ENCODE measurements around the gene NPC1L1.
"Not testable (repeated sequence)": the region's sequence is repeated elsewhere in the genome, so short reads cannot be mapped to it uniquely, and the experiment has no call there.

NPC1L1 gene

DNA sequence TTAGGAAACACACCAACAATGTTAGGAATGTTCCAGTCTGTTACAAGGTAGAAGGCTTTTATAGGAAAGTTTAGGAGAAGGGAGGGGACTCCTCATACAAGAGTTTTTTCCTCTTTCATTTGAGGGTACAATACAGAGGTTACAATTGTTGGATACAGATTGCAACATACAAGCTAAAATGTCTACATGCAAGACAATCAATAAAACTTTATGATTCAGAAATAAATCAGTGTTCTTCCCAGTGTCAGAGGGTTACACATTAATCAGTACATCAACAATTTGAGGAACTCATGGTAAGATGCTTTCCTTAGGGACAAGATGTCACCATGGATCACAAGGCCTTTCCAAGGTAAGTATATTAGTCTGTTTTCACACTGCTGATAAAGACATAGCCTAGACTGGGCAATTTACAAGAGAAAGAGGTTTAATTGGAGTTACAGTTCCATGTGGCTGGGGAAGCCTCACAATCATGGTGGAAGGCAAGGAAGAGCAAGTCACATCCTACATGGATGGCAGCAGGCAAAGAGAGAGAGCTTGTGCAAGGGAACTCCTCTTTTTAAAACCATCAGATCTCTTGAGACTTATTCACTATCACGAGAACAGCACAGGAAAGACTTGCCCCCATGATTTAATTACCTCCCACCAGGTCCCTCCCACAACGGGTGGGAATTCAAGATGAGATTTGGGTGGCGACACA is 34.4 kb downstream of the NPC1L1 start:
- DNase-seq, result not testable (repeated sequence)

DNA sequence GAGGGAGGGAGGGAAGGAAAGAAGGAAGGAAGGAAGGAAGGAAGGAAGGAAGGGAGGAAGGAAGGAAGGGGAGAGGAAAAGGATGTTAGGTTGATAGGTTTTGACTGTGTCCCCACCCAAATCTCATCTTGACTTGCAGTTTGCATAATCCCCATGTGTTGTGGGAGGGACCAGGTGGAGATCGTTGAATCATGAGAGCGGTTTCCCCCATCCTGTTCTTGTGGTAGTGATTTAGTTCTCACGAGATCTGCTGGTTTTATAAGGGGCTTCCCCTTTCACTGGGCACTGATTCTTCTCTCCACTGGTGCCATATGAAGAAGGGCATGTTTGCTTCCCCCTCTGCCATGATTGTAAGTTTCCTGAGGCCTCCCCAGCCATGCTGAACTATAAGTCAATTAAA is 35.5 kb downstream of the NPC1L1 start:
- DNase-seq, result no peak

DNA sequence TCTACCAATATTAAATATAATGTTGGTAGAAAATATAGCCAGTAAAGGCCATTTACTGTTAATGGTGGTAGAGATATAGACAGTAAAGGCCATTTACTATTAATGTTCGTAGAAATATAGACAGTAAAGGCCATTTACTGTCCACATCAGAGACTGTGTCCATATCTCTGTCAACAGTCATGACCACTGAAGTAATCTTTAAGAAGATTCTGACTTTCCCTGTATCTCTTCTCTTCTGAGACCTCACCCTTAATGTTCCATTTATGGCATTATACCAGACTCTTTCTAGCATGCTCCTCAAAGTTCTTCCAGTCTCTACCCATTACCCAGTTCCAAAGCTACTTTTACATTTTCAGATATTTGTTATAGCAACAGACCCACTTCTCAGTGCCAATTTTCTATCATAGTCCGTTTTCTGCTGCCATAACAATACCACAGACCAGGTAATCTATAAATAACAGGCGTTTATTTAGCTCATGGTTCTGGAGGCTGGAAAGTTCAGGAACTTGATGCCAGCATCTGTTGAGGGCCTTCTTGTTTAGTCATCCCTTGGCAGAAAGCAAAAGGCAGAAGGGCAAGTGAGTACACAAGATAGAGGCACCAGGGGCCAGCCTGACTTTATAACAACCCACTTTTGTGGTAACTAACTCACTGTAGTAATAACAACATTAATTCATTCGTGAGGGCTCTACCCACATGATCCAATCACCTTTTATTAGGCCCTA is 42.7 kb downstream of the NPC1L1 start:
- no peak for DNase-seq

DNA sequence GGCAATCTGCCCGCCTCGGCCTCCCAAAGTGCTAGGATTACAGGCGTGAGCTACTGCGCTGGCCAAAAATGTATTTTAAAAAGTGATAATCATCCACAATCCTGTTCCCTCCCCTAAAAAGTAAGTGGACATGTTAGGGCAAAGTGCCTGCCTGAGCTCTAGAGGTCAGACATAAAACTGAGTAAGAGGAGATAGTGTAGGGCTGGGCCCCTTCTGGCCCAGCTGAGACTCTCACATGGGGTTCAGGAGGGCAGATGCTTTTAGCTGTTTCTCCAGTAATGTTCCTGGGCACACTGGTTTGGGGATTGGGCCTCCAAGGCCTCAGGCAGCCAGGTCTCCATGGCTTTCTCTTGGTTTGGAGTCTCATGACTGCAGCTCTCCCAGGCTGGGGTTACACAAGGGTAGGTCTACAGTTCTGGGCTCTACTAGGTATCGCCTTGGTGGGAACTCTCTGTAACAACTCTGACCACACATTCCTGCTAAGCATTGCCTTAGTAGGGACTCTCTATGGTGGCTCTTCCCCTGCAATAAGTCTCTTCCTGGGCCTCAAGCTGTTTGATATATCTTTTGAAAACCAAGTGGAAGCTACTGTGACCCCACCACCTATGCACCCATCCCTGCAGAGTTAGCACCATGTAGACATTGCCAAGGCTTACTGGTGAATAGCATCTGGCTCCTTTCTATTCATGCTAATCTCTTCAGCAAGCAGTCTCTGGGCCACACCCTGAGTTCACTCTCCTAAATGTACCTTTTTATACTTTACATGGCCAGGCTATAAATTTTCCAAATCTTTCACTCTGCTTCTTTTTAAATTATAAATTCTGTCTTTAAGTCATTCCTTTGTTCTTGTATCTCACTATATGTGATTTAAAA is 43.7 kb downstream of the NPC1L1 start:
- DNase-seq, result no peak

DNA sequence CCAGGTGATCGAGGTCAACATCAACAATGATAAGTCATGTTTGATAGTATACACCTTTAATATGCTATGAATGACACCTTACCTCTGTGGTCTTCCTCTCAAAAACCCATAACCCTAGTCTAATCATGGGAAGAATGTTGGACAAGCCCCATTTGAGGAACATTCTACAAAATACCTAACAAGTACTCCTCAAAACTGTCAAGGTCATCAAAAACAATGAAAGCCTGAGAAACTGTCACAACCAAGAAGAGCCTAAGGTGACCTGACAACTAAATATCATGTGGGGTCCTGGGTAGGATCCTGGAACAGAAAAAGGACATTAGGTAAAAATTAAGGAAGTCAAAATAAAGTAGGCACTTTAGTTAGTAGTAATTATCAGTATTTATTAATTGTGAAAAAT is 44.7 kb downstream of the NPC1L1 start:
- DNase-seq, result no peak

DNA sequence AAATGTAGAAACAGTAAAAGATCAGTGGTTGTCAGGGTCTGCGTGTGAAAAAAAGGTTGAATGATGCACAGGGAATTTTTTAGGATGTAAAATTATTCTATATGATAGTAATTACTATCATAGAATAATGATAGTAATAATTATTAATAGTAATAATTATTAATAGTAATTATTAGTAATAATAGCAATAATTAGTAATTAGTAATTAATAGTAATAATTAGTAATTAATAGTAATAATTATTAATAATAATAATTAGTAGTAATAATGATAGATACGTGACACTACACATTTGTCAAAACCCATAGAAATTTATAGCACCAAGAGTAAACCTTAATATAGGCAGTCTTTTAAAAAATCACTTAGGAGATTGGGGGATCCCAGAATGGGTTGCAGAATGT is 46.2 kb downstream of the NPC1L1 start:
- no peak for DNase-seq

DNA sequence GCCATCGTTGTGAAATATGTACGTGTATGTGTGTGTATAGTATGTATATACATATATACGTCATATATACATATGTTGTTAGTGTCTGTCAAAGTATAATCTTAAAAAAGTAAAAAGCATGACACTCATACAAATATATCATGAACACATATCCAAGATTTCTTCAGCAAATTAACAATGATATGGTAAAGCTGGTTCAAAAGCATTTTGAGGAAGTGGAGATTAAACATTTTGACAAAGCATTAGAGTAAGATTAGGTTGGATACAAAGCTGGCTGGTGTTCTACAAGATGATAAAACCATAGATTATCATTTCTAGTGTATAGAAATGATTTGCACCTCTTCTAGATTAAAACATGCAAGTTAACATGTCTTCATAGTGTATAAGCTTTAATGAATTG is 49.9 kb downstream of the NPC1L1 start:
- DNase-seq, result no peak

DNA sequence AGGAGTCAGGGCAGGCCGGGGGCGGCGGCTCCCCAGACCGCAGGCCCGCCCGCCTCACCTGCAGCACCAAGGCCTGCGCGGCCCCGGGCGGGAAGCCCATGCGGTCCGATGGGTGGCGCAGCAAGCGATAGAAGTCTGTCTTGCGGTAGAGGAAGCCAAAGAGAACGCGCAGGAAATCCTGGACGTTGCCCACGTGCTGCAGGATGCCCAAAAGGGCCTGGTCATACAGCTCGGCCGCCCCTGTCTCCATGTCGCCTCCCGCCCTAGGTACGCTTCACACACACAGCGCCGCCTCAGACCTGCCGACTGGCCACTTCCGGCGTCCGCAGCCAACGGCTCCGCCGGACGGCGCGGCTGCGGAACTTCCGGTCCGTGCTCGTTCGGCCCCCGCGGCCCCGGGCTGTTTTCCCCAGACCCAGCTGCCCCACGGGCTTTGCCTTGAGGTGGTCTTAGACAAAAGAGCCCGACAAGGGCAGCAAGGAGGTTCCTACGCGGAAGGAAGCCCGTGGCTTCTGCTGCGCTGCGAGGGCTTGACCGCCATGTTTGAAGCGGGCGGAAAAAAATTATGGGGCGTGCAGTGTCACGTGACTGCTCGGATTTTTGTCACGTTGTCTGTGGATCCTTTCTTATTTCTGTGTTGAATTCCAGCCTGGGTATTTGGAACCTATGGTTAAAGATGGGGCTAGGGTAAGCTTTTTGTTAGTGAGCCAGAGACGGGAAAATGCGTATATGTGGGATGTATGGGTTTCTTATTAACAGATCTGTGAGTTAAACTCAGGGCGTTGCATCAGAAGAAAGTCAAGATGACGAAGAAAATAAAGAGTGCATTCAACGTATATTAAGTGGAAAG is 50.6 kb downstream of the NPC1L1 start, which contains the start of gene NUDCD3:
Gene NUDCD3, minus strand, starts transcription at position 308 of the 850 bp plus-strand sequence. Its CDS starts 58 bp downstream, at position 250.
- peak; percentile 86 for DNase-seq

DNA sequence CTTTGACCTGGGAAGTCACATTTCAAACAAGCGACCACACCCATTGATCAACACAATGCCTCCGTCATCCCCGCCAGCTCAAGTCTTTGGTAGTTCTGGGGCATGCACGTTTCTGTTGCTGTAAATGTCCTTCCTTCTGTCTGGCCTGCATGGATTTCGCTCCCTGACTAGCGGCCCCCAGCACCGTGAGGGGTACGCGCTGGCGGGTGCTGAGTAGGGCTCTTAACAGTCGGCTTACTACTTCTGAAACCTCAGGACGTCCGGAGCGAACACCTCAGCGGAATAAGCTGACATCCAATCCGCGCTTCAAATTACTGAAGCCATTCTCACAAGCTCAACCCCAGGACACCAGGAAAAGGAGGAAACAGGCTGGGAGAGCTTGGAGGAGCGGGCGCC is 51.2 kb downstream of the NPC1L1 start:
- peak; percentile 60 for DNase-seq

DNA sequence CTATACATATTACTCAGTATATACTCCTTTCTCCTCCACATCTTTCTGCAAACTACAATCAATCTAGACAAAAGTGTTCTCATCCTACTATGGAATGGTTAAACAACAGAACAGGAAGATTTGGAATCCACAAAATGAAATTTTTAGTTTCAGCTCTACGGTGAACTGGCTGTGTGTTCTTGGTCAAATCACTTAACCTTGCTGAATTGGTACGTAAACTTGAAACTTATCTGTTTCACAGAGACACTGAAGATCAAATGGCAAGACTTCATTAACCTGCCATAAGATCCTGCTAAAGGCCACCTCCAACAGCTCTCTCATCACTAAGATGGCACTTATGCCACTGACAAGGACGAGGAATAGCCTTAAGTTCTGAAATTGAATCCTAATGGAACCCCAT is 52.2 kb downstream of the NPC1L1 start:
- DNase-seq, result no peak

DNA sequence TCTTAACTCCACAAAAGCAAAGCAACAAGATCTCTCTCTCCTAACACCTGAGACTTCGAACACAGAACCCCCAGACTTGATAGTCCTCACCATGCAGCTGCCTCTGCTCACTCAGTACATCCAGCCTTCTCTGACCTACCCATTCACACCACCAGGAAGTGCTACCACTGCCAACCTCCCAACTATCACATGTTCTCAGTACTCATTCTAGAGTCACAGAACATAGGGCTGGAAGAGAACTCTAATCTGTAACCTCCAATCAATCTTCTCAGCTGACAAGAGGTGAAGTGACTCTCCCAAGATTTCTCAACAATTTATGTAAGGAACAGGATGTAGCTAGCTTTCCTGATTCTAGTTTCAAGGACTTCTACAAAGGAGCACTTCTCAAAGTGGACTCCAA is 54.4 kb downstream of the NPC1L1 start:
- DNase-seq, result peak; percentile 29

DNA sequence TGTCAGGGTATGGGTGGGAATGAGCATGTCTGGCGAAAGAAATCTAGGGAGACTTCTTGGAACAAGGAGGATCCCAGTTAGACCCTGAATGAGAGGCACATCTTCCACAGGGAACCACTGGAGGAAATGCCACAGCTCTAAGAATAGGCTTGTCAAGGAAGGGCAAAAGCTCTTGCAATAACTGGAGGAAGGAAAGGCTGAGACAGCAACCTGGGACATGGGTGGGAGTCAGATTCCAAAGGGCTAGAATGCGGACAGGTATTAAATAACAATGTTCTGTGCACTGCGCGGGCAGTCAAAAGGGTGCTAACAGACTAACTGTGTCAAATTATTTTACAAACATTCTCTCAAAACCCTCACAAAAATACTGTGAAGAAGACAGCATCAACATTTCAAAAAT is 55.1 kb downstream of the NPC1L1 start:
- DNase-seq, result no peak

DNA sequence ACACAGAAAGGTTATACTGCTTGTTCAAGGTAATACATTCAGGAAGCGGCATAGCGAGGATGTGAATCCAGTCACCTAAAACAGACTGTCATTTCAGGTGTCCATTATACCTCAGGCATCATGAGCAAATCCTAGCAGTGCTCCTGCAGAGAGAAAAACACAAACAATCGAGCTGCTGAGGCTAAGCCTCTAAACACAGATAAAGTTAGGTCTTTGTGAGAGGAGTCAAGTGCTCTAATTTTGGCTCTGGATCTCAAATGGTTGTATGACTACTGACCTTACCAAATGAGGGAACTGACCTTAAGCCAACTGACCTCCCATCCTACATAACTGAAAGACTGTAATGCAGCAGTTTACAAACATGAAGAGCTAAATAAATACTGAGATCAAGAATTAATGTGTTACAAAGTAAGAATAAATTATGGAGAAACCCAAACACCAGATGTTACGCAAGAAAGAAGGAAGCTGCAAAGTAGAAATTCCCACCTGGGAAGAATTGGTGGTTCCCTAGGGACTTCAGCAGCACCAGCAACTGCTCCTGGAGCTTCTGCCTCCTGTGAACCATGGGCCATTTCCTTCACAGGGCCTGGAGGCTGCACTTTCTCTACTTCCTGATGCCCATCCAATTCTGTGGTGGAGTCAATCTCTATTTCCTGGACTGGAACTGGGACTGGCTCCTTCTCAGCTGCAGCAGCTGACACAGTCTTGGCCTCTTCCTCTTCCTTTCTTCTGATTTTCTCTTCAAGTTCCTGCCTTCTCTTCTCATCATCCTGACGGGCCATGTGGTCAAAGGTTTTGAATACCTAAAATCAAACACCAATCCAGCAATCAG is 56.4 kb downstream of the NPC1L1 start:
- no peak for DNase-seq

DNA sequence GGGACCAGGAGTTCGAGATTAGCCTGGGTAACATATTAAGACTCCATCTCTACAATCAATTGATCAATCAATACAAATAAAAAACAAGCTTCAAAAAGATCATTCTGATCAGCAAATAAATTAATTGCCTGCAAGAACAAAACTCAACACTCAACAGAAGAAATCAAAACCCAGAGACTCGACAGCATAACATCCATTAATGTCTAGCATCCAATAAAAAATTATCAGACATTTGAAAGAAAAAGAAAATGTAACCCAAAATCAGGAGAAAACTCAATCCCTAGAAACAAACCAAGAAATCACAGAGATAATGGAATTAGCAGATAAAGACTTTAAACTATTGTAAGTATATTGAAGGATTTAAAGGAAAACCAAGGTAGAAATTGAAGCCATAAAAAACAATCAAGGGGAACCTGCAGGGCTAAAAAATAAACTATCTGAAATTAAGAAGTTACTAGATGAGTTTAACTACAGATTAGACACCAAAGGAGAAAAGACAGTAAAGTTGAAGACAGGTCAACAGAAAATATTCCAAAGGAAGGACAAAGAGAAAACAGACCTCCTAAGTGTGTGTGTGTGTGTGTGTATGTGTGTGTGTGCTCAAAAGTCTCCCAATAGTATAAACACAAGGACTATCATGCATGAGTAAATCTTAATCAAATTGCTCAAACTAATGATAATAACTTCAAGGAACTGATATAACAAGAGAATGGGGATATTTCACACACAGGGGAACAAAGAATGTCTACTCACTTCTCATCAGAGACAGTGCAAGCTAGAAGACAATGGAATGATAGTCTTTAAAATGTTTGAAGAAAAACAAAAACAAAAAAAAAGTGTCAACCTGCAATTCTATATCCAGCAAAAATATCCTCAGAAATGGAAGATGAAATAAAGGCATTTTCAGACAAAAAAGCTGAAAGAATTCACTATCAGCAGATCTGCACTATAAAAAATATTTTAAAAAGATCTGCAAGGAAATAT is 58.3 kb downstream of the NPC1L1 start:
- DNase-seq, result no peak

DNA sequence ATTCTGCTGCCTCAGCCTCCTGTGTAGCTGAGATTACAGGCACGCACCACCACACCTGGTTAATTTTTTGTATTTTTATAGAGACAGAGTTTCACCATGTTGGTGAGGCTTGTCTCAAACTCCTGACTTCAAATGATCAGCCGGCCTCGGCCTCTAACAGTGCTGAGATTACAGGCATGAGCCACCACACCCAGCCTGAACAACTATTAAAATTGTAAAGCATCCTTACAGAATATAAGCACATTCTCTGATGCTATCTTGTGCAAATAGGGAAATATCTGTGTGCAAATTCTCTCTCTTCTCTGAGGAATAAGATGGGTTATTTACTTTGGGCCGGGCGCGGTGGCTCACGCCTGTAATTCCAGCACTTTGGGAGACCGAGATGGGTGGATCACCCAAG is 63.2 kb downstream of the NPC1L1 start:
- DNase-seq, result no peak

DNA sequence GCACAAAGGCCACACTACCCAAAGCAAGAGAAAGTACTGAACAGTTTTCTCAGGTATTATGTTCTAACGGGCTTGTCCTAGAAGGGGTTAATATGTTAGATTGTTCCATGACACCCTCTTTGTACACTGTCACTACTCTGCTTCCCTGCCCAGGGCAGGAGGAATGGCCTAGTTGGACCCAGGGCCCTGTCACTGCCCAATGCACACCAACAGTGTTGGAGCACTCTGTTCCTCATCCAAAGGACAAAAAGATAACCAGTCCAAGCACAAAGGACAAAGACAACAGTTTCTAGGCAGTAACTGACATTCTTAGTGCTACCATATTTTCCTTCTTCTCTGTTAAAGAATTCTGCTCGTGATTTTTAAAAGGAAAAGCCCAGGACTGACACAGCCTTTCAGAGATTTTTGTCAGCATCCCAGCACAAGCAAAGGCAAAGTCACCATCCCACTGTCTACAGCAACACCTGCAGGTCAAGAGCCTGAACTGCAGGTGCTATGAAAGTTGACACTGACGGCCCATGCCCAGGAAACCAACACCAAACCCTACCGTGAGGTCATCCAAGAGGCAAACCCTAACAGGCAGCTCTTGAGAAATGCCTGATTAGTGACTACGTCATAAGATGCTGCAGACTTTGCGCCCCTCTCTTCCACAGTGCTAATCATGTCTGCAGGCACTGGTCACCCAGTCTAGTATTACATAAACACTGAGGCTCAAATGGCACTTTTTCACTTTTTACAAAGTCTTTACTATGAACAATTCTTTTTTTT is 63.9 kb downstream of the NPC1L1 start:
- peak; percentile 77 for DNase-seq

DNA sequence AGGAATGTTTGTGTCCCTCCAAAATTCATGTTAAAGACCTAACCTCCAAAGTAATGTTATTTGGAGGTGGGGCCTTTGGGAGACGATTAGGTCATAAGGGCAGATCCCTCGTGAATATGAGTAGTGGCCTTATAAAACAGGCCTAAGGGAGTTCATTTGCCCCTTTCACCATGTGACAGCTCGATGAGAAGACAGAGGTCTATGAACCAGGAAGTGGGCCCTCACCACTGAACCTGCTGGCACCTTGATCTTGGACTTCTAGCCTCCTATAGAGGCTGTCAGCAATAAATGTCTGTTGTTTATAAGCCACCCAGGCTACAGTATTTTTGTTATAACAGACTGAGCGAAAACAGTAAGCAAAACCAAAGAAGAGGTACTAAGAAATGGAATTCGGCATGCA is 64.8 kb downstream of the NPC1L1 start:
- DNase-seq, result no peak

DNA sequence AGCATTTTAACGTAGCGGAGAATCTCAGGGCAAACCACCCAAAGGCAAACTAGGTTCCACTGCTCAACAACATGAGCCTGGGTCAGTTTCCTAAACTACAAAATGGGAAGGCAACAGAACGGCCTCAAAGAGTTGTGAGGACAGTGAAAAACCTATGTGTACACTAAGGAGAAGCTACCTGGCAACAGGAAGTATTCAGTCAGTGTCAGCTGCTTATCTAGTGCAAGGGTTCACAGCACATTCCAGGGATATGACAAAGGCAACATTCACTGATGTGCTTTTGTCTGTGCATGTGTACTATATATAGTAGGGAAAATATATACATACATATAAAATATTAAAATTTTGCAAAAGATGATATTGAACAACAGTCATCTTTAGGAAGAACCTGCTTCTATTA is 67.8 kb downstream of the NPC1L1 start:
- no peak for DNase-seq

DNA sequence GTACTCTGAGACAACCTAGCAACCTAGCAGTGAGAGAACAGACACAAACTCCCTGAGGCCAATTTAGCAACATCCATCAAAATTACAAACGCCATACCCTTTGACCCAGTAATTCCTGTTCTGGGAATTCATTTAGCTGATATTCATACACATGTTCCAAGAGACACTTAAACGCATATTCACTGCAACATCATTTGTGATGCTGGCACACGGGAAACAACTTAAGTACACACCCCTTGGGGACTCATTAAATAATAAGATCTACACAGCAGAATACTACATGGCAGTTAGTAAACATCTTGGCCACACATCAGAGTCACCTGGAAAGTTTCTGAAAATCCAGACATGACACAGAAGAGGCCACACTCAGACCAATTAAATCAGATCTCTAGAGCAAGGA is 68.3 kb downstream of the NPC1L1 start:
- DNase-seq, result no peak

DNA sequence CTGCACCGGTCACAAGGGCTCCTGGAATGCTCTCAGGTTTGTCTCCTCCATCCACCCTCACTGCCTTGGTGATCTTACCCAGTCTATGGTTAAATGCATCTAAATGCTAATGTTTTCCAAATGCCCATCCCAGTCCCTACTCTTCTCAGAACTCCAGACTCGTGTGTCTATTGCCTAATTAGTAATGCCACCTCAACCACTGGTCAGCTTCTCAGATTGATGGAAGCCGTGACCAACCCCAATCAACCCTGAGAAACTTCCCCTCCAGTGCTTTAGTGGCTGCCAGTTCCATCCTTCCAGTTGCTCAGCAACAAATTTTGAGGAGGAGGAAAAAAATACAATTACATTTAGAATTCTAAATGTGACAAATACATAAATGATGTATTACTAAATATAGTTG is 69.3 kb downstream of the NPC1L1 start:
- no peak for DNase-seq

Data from activated CD4-positive, alpha-beta T cell treated with anti-CD3 and anti-CD28 coated beads, Interleukin-10, Interleukin-2, amounts not matched to agents 100 ng/mL and 50 ng/mL, durations not matched to agents 16 hours and 8 hours (primary cell).